HepG2 (cell line): ENCODE data around the gene ALPI.

ENCODE experiments used
- ARNT ChIP-seq: fragments of 450-650 bp; IDR thresholded peaks from 2 replicates; pipeline ENCODE4 v1.6.1; 2017
- MAFF ChIP-seq: IDR thresholded peaks from 2 replicates; pipeline ENCODE4 v1.6.1; 2011; ENCODE audit warnings: low read depth, low read length, improper control_type of control experiment
- NFIB ChIP-seq: sonication (generic); formaldehyde crosslinking; IDR thresholded peaks from 2 replicates; pipeline ENCODE4 v1.9.0; 2021; ENCODE audit warnings: missing genetic modification reagents, mild to moderate bottlenecking, borderline replicate concordance
- NFYB ChIP-seq: sonication (generic); formaldehyde crosslinking; IDR thresholded peaks from 2 replicates; pipeline ENCODE4 v1.4.0; 2020; ENCODE audit warnings: missing genetic modification reagents
- POLR2A ChIP-seq, 2 experiments: IDR thresholded peaks; 2 replicates each; pipeline ENCODE4 v1.6.1; 2011; ENCODE audit warnings: low read depth in 2 of 2, low read length in 2 of 2, mild to moderate bottlenecking in 1 of 2, moderate library complexity in 1 of 2; ENCODE audit not compliant: insufficient read depth in 1 of 2
- RBM22 ChIP-seq: fragments of 200-400 bp; formaldehyde crosslinking; optimal IDR thresholded peaks from 2 replicates; pipeline ENCODE3; 2017; ENCODE audit warnings: mild to moderate bottlenecking, low read length, moderate library complexity
- STAT5B ChIP-seq: sonication (generic); formaldehyde crosslinking; IDR thresholded peaks from 2 replicates; pipeline ENCODE4 v1.4.0; 2020; ENCODE audit warnings: missing genetic modification reagents
- YEATS4 ChIP-seq: sonication (generic); formaldehyde crosslinking; IDR thresholded peaks from 2 replicates; pipeline ENCODE4 v1.4.0; 2020; ENCODE audit warnings: missing genetic modification reagents, borderline replicate concordance
- YY1 ChIP-seq: IDR thresholded peaks from 2 replicates; pipeline ENCODE4 v1.6.1; 2011; ENCODE audit warnings: low read length, low read depth, moderate library complexity, mild to moderate bottlenecking; ENCODE audit not compliant: insufficient read depth, insufficient replicate concordance
- ZNF430 ChIP-seq: sonication (generic); formaldehyde crosslinking; IDR thresholded peaks from 2 replicates; pipeline ENCODE4 v1.9.0; 2021; ENCODE audit warnings: mild to moderate bottlenecking, missing genetic modification reagents

DNA sequence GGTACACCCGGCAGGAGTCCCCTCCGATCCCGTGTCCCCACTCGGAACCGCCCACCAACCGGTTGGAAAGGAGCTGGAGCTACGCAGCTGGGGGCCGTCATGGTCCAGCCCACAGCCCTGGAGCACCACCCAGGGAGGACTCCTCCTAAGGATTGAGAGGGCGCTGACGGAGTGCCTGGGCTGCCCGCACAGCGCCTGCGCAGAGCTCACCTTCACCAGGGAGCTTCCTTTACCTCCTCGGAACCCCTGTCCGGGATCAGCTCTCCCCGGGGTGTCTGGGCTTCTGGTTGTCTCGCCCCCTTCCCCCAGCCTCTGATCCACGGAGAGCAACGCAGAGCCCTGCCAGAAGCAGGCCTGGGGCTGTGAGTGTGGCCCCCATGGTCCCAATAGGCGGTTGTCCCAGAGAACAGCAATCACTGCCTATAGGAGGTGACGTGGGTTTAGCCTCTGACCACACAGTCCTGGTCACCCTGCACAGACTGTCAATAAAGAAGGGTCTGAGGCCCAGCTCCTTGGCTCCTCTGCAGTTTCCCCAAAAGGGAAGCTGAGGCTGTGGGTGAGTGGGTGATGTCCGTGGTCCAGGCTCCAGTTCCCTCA is 34.7 kb upstream of the ALPI start:
- TF ChIP-seq MAFF: no peak
- TF ChIP-seq YY1: no peak
- no peak for TF ChIP-seq ARNT
- TF ChIP-seq STAT5B (CRISPR knock-in tag): no peak
- no peak for TF ChIP-seq RBM22
- TF ChIP-seq NFYB (CRISPR knock-in tag): no peak
- no peak for TF ChIP-seq POLR2A (IDR thresholded peaks at IDR 0.05; ENCODE audit: insufficient read depth in 1 of 2, low read depth in 2 of 2, low read length in 2 of 2)
- TF ChIP-seq ZNF430: no peak
- TF ChIP-seq NFIB: no peak
- TF ChIP-seq YEATS4: no peak
